Activated CD4-positive, alpha-beta T cell treated with anti-CD3 and anti-CD28 coated beads, Interleukin-2, amount 50 U/mL, for 48 hours (primary cell): ENCODE measurements around the gene DOP1A.

Experiments used
- DNase-seq, 2 experiments: peaks; one replicate each; pipeline ENCODE4 v3.0.0-alpha.2; 2020

The DOP1A gene, protein sequence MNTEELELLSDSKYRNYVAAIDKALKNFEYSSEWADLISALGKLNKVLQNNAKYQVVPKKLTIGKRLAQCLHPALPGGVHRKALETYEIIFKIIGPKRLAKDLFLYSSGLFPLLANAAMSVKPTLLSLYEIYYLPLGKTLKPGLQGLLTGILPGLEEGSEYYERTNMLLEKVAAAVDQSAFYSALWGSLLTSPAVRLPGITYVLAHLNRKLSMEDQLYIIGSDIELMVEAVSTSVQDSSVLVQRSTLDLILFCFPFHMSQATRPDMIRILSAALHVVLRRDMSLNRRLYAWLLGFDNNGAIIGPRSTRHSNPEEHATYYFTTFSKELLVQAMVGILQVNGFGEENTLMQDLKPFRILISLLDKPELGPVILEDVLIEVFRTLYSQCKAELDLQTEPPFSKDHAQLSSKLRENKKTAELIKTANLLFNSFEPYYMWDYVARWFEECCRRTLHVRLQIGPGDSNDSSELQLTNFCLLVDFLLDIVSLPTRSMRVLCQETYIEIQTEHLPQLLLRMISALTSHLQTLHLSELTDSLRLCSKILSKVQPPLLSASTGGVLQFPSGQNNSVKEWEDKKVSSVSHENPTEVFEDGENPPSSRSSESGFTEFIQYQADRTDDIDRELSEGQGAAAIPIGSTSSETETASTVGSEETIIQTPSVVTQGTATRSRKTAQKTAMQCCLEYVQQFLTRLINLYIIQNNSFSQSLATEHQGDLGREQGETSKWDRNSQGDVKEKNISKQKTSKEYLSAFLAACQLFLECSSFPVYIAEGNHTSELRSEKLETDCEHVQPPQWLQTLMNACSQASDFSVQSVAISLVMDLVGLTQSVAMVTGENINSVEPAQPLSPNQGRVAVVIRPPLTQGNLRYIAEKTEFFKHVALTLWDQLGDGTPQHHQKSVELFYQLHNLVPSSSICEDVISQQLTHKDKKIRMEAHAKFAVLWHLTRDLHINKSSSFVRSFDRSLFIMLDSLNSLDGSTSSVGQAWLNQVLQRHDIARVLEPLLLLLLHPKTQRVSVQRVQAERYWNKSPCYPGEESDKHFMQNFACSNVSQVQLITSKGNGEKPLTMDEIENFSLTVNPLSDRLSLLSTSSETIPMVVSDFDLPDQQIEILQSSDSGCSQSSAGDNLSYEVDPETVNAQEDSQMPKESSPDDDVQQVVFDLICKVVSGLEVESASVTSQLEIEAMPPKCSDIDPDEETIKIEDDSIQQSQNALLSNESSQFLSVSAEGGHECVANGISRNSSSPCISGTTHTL (N-terminal part only)

DNA sequence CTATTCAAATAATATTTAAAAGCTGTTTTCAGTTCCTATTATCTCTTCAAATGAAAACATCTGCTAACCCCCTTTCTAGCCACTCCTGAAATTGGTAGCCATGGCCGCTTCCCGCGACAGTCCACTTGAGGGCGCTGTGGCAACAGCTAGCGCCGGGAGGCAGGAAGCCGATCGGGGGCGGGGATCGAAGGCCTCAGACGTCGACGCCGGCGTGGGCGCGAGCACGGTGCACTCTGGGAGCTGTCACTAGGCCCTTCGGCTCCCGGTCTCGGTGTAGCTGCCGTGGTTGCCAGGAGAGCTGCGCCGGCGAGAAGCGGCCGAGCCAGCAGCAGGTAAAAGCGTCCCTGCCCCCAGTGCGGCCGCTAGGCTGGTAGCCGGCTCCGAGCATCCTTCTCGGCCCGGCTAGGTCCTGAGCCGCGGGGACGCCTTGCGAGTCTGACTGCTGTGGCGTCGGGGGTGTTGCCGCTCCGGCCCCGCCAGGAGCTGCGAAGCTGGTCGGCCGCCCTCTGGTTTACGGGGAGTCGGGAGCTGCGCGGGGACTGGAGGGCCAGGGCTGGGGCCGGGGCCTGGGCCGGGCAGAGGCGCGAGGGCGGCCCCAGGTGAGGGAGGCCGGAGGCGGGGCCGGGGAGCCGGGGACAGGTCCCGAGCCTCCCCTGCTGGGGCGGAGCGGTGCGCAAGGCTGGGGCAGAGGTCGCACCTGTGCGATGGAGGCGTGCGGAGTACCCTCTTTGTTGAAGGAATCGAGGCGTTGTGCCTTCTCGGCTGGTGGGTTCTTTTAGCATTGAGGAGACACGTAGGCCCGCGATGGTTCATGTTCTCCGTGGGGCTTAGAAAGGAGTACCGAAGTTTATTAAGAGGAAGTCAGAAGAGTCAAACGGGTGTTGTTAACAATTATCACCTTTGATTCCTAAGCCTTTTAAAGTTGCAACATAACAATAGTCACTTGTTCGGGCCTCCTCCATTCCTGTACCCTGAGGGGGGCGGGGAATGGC lies at the start of gene DOP1A:
DOP1A (plus strand) TSS at position 224 of the 992 bp plus-strand sequence. CDS start 29,307 bp downstream, outside the sequence.
- peak; percentile 98 for DNase-seq

DNA sequence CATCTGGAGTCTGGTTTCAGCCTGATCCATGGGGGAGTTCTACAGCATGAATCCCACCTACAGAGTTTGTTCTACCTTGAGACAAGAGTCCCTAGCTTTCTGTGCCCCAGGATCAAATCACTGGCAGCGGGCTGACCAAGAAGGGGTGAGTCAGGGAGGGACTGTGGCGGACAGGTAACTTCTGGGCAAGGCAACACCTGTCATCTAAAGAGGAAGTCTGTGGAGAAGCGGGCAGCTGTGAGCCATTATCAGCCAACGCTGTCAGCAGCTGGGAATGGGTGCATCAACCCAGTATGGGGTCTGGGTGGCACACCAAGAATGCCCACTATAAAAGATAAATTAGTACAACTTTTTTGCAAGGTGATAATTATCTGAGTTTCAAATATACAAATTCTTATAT lies 47.7 kb upstream of the DOP1A start:
- no peak for DNase-seq

DNA sequence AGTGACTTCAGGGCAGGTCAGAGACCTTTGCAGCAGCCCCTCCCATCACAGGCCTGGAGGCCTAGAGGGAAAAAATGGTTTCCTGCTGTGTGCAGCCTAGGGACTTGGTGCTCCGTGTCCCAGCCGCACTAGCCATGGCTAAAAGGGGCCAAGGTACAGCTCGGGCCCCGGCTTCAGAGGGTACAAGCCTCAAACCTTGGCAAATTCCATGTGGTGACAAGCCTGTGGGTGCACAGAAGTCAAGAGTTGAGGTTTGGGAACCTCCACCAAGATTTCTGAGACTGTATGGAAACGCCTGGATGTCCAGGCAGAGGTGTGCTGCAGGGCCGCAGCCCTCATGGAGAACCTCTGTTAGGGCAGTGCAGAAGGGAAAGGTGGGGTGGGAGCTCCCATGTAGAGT lies 35.8 kb upstream of the DOP1A start:
- no peak for DNase-seq

DNA sequence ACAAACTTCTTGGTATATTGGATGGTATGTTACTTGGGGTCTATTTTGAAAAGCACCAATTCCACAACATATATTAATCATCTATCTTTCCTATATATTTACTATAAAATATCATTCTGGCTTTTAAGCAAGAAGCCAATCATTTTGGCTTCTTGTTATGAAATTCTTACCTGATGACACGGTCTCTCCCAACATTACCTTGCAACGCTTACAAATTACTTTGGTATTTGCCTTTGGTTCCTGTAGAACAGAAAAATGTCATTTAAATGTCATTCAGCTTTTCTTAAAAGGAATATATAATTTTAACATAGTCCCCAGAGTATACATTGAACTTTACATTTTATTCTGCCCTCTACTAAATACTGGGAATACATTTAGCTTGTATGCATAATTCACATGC lies 29.2 kb upstream of the DOP1A start:
- DNase-seq = no peak

DNA sequence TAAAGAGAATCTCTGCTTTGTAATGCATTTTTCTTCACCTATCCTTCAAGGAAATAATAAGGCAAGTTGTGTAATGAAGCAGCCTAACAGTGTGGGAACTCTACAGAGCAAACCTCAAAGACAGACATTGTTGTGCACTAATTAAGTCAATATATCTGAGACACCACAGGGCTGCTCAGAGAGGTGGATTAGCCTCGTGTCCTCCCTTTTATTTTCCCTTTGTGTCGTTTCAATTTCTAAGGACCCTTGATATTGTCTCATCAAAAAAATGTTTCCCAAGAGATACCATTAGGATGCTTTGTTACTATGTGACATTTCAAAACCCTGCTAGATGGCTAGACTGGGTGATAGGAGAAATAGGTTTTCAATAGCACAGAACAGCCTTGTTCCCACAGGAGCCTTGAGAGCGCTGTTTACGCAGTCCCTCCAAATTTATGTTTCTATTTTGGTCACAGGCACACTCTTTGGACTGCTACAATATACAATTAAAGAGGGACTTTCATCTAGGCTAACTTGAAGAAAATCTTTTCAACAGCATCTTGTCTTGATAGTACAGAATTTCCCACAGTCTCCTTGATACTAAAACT lies 24.9 kb upstream of the DOP1A start:
- DNase-seq = no peak

DNA sequence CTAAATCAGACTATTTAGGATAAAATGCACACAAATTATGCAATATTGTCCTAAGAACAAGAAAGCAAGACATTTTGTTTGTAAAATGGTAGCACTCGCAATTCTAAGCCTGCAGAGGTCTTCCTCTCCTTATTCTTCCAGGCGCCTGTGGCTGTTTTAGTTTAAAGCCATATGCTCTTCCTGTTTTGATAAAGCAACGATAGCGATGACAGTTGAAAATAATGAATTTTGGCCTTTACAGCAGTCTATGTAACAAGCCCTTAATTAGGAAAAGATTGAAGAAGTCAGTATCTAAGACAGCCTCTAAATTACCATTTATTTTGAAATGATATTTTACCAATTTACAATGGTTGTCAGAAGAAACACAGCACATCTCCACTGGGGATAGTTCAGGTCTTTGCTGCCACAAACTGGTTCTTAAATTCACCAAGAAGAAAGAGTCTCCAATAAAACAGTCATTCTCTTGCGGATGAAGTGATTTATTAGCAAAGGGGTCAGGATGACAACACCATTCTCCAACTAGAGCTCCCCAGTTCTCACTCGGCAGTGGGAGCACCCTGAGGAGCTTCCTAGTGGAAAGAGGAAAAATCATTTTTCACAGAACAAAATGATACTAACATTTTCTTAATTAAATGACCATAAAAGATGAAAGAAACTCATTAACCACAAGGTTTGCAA lies 23.2 kb upstream of the DOP1A start:
- DNase-seq = no peak

DNA sequence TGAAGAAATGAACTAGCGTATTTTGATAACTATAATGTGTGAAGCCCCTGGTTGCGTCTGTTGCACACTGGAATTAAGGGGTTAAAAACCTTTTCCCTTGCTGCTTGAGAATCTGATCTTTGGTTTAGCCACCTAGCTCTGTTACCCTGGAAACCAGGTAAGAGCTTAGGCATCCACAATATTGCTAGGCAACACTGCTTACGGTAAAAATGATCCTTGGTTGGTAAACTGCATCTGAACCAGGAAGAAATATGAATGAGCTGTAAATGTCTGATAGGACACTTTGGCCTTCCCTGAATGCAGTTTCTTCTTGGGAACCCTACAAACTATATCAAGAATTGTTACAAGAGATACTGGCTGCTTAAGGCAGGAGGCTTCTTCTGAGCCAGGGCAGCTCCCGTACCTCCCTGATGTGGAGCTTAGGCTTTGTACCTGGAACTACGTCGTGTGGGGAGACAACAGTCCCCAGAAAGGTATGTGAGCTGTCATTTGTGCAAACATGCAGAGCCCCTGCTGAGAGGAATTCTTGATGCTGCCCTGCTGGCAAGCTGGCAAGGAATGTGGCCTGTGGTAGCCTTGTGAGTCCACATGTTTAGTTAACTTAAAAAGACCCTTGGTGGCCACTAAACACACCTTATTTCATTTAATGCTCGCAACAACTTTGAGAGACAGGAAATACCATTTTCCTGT lies 20.3 kb upstream of the DOP1A start:
- DNase-seq = no peak

DNA sequence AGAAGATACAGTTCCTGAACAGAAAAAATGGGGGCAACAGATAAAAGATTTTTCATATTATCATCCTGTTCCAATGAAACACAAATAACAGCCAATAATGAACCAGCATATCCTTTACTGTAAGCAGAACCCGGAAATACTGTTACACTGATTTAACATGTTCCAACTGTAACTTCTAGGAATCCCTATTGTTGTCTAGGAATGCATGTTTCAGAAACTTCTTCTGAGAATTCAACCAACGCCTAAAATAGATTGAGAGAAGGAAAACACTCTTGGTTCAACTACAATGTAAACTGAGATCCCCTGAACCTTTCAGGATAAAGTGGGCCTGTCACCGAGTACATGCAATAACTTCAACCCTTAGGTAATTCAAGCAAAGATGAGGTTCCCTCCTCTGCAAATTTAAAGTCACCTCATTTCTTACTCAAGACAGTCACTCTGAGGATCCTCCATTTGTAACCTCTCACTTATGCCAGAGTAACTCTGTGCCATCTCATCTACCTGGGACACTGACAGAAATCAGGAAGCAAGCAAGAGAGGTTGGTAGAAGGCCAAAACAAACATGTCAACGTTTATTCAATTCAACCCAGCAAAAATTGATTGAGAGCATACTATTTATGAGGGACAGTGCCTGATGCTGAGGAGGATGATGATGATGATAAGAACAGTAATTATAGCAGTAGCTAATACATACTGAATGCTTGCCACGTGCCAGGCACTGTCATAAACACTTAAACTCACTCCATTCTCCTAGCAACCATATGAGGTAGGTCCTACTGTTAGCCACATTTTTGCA lies 15.9 kb upstream of the DOP1A start:
- no peak for DNase-seq

DNA sequence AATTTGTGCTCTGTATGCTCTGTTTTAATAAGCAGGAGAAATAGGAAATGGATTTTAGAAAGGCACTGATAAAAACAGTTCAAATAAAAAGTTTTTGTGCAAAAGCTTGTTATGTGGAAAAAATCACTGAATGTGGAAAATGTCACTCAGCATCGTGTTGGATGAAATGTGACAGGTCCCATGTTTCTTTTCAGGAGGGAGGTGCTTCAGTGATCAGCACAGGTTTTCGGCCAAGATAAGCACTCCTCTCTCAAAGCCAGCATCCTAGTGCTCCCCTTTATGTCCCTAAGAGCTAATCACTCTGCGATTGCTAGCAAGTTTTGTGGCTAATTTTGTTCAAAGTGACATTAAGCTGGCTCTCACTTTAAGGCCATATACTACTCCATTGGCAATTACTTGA lies 13.8 kb upstream of the DOP1A start:
- no peak for DNase-seq

DNA sequence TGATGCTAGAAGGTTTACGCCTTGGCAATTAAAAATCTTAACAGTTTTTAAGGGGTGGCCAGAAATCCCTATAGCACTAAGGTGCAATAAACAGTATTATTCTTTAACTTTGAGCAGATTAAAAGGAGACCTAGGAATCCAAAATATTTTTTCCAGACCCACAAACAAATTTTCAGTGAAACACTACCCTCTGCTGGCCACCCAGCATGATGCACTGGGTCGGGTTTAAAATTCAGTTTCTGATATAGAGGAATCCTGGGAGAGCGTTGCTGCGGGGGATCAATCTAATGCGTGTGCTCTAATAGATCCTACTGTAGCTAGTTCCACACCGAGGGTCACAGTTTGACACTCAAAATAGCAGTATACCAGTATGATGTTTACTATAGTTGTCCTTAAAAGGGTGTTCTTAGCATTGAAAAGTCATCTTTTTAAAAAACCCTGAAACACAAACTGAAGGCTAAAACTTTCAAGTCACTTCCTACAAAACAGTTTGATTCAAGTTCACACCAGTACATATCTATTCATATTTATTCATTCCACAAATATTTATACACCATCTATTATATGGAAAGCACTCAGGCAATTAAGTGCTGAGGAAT lies 12.0 kb upstream of the DOP1A start:
- DNase-seq = peak; percentile 13 to 35

DNA sequence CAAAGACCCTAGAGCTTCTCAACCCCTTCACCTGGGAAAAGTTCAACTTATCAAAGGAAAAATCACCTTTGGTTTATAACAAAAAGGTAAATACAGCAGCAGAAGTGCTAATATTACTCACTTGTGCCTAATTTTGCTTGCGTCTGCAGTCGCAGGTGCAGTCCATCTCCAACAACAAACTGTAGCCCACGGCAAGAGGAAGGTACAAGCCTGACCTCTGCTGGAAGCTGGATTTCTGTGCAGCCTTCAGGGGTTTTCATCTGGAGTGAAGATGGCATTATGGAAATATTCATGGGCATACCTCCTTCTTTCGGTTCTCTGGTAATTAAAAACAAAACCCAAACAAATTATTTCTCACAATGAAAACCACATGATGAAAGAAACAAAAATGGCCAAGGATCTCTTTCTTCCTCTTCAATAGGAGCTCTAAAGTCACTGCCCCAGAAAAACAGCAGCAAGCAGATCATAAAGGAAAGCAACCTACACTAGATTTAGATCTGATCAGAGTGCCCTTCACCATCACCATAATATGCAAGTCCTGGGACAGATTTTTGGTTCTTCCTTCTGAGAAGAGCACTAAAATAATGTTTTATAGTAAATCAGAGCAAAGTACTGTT lies 9.7 kb upstream of the DOP1A start:
- DNase-seq = peak in 1 of 2 experiments; percentile 25

DNA sequence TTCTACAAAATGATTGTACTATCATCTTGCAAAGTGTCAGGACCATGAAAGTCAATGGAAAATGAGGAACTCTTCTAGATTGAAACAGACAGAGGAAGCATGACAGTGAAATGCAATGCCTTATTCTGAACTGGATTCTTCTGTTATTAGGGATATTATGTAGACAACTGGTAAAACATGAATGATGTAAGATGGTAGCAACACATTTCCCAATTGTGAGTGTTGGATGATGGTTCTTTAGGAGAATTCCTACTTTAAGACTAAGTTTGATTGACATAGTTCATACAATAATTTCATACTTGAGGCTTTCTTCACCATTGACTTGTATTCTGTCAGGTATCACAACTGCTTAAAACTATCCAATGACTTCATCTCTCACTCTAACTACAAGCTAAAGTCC lies 6.3 kb upstream of the DOP1A start:
- no peak for DNase-seq

DNA sequence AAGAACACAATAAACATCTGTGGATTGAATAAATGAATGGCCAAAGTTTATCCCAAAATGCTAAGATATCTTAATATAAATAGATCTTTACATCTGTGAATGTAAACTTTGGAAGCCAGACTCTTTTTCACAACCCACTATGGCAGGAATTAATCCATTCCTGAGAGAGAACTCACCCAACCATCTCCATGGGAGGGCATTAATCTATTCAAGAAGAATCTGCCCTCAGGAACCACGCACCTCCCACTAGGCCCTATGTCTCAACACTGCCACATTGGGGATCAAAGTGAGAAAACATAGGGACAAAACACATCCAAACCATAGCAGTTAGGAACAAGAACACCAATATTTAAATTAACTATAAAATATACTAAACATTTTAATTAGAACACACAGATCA lies 5.2 kb upstream of the DOP1A start:
- DNase-seq = no peak

DNA sequence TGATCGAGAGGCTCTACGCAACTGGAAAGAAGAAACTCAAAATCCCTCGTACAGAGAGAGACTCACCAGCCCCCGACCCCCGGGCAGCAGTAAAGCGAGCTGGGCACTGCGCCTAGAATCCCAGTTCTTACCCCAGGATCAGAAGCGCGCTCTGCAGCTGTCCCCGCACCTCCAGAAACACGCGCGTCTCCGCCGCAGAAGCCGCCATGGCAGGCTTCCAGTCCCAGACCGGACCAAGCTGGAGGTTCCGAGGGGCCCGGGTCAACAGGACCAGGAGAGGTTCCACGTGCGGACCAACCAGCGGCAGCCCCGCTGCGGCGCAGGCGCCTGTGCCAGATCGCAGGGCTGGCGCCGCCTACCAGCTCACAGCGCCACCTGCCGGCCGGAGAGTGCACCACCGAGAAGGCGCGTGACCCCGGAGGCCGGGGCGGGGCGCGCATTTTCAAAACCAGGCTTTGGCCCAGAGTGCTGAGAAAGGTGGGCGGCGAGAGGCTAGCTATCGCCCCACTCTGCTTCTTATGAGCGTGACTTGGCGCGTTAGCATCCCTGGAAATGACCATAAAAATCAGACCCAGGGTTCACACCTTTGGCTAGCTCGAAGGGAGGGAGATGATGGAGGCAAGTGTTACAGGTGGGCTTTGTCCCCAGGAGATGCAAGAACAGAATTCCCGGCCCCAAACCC lies 1.8 kb upstream of the DOP1A start, which contains the start of gene UBE3D:
UBE3D (minus strand) TSS at position 331 of the 682 bp plus-strand sequence; CDS start at position 208, 123 bp downstream.
- peak; percentile 94 to 95 for DNase-seq

DNA sequence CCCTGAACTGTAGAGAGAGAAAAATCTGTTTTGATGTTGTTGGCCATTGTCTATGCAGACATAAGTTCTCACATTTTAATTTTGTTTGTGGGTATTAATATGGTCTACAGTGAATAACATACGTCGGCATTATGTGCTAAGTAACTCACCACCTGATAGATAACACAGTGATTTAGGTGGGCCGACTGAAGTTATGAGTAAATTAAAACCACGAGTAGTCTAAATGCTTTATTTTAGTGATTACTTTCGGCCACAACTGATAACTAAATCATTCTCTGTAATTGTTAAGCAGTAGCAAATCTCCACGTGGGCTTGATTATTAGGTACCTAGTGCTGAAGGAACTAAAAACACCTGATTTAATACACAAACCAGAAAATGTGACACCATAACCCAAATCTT lies 1.1 kb downstream of the DOP1A start:
- DNase-seq = no peak

DNA sequence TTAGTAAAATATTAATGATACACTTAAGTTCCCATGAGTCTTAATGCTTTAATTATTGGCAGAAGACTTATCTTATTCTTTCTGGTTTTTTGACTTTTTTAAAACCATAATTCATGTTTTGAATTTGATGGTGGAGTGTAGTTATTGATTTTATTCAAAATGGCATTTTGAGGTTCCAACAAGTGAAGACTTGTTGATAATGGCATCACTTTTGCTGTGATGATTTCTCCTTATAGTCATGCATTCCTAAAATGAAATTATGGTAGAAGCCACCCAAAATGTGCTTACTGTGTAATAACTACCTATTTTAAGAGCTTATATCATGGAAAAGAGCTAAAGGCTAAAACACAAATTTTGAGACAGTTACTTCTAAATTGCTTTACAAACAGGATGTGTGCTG lies 2.2 kb downstream of the DOP1A start:
- DNase-seq = no peak

DNA sequence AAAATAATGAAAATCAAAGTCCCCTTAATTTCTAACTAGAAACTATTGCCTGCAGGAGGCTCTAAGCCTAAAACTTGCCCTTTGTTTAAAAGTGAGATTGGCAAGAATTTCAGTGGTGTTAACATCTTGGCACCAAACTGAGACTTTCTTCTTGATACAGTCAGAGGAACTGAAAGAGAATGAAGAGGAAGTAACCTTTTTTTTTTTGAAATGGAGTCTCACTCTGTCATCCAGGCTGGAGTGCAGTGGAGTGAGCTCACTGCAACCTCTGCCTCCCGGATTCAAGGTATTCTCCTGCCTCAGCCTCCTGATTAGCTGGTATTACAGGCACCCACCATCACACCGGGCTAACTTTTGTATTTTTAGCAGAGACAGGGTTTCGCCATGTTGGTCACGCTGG lies 3.6 kb downstream of the DOP1A start:
- DNase-seq = no peak

DNA sequence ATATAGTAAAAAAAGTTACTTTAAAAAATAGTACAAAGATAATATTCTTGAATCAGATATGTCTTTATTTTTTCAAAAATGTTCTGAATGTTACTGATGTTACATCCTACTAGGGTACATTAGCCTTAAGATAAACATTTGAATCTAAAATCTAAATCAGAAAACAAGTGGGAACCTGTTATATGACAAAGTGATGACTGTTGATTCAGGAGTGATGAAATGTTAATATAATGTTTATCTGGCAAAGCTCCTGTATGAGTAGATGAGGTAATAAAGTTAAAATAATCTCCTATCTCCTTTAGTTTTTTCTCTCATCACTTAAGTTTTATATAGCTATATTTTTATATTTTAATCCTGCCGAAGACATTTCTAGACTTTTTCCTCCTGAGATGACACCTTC lies 4.2 kb downstream of the DOP1A start:
- DNase-seq = no peak
